ENCODE measurements around the gene EGFL8. TPM values are rescaled to one million over a fixed set of nuclear protein-coding genes. Genes with fewer than 3 reads are reported as not detected.
"Not testable (repeated sequence)": the region's sequence is repeated elsewhere in the genome, so short reads cannot be mapped to it uniquely, and the experiment has no call there.

The EGFL8 gene
- total RNA-seq, 2 experiments from 2014 or later: 6.1 to 9.5 TPM

- peak within 1 kb of the TSS; percentile 99 for H3K27ac Mint-ChIP-seq
- CTCF ChIA-PET: no interaction called here
- H3K9me3 Mint-ChIP-seq: no peaks in the 10 kb centered on the region
- peaks cover 40% of the 10 kb centered on the region for H3K36me3 Mint-ChIP-seq (ENCODE audit: low read depth)
- peaks cover 66% of the 10 kb centered on the region for H3K4me1 Mint-ChIP-seq (ENCODE audit: low read depth)
- peak; percentile 93 for DNase-seq
- peak within 1 kb of the TSS; percentile 95 for H3K4me3 Mint-ChIP-seq
- intact Hi-C loops (cut with micrococcal nuclease): loop anchor here (1.0 to 10.0 kb wide), 6 partner anchors 12 to 1015 kb away; partner anchors contain the start of genes ATF6B, ATP6V1G2, CLIC1 and DDX39B
- H3K27me3 Mint-ChIP-seq (ENCODE audit: low read depth): no peaks in the 10 kb centered on the region
Measured at GRCh38 chr6:32190054-32190851, 25.9 kb downstream of the EGFL8 start, which contains the start of gene PBX2. Gene PBX2, minus strand, starts transcription at chr6:32190202. Its CDS starts 287 bp downstream, at chr6:32189915.

DNA sequence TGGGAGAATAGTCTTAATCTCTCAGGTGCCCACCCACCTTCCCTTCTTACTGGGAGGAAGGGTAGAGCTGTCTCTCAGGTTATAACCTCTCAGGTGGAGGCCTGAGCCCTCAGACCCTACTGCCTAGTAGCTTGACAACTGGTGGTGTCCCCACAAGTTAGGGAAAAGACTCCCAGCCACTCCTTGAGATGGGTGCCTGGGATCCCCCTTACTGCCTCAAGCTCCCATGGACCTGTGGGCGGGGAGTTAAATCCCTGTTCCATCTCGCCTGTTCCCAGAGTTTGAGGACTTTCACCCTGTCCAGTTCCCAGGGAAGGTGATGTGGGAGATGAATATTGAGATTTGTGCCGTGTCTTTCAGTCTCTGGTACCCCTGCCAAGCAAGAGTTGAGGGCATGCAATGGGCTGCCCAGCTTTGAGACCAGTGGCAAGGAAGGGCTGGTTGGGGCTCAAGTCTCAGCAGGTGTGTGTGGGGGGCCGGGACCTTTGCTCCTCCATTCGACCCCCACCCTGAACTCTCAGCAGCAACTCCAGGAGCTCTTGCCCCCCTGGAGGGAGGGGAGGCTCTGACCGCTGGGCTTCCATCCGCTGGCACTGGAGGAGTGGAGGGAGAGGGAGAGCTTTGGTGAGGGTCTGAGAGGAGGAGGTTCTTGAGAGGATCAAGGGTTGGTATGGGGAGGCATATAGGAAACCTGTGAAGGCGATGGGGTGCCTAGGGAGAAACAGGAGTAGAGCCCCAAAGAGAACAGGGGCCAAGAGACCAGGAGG is 26.7 kb downstream of the EGFL8 start:
- CTCF ChIA-PET: no interaction called here
- peak; percentile 23 for DNase-seq
- H3K9me3 Mint-ChIP-seq: no peaks in the 10 kb centered on the region
- peak overlapping the region; percentile 95 for H3K4me3 Mint-ChIP-seq
- H3K36me3 Mint-ChIP-seq (ENCODE audit: low read depth): peaks cover 35% of the 10 kb centered on the region
- no peaks in the 10 kb centered on the region for H3K27me3 Mint-ChIP-seq (ENCODE audit: low read depth)
- intact Hi-C loops (cut with micrococcal nuclease): loop anchor here (1.0 to 10.0 kb wide), 6 partner anchors 13 to 1014 kb away; partner anchors contain the start of genes ATF6B, ATP6V1G2, CLIC1 and DDX39B
- H3K4me1 Mint-ChIP-seq (ENCODE audit: low read depth): peaks cover 59% of the 10 kb centered on the region
- peak overlapping the region; percentile 99 for H3K27ac Mint-ChIP-seq

DNA sequence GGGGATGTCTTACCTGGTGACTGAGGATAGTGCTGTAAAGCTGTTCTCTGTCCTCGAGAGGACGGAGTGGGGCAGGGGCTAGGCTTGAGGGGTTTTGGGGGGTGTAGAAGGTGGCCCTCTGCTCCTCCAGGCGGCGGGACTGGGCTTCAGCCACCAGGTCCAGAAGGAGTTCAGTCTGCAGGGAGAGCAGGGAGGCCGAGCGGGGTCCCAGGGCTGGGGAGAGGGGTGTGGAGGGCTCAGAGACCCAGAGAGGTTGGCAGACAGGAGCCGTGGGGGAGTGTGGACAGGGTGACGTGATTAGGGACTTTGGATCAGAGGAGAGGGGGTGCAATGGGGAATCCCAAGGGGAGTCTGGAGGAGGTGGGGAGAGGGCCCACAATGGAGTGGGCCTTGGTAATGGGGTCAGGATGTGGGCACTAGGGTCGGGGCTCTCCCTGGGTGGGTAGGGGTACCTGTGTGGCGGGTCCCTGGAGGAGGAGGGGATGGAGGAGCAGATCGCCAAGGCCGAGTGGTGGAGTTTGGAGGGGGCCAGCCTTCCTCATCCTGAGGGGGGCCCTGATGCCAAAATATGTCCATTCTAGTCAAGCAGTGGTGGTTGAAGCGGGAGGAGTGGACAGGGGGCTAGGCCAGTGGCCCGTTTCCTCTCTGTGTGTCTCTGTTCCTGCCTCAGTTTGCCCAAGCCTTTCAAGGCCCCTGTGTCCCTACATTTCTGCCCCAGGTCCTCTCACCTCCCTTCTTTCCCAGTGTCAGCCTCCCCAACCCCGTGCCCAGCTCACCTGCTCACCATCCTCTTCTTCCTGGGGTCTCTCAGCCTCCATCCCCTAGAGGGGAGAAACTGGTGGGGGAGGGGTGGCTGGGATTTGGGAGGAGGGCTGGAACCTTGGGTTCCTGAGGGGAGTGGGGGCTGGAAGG is 27.6 kb downstream of the EGFL8 start:
- Mint-ChIP-seq H3K4me3 (peak overlapping the region; percentile 95), H3K27me3 (ENCODE audit: low read depth) (no peaks in the 10 kb centered on the region), H3K36me3 (ENCODE audit: low read depth) (peaks cover 30% of the 10 kb centered on the region), H3K9me3 (no peaks in the 10 kb centered on the region), H3K27ac (peak overlapping the region; percentile 99), H3K4me1 (ENCODE audit: low read depth) (peaks cover 58% of the 10 kb centered on the region)
- intact Hi-C loops (cut with micrococcal nuclease): loop anchor here (5.0 to 10.0 kb wide), 4 partner anchors 455 to 1013 kb away; partner anchors contain the start of genes ATP6V1G2, CLIC1, DDX39B and HSD17B8
- DNase-seq: peak; percentile 52
- CTCF ChIA-PET: interaction anchor here (0.5 to 1.4 kb wide), 3 partner anchors 34 to 74 kb away, joined by 3 to 6 read pairs (median 3); no protein-coding TSS in a partner anchor

- CTCF ChIA-PET: interaction anchor here (0.5 to 1.4 kb wide), 5 partner anchors 33 to 233 kb away, joined by 3 to 6 read pairs (median 3); no protein-coding TSS in a partner anchor
- peak; percentile 76 for DNase-seq
- H3K36me3 Mint-ChIP-seq (ENCODE audit: low read depth): peaks cover 23% of the 10 kb centered on the region
- H3K27me3 Mint-ChIP-seq (ENCODE audit: low read depth): no peaks in the 10 kb centered on the region
- intact Hi-C loops (cut with micrococcal nuclease): loop anchor here (5.0 to 10.0 kb wide), 4 partner anchors 455 to 1012 kb away; partner anchors contain the start of genes ATP6V1G2, CLIC1, DDX39B and HSD17B8
- no peaks in the 10 kb centered on the region for H3K9me3 Mint-ChIP-seq
- peak within 1 kb of the TSS; percentile 95 for H3K4me3 Mint-ChIP-seq
- peaks cover 53% of the 10 kb centered on the region for H3K4me1 Mint-ChIP-seq (ENCODE audit: low read depth)
- peak within 1 kb of the TSS; percentile 99 for H3K27ac Mint-ChIP-seq
Measured at GRCh38 chr6:32192608-32193039, 28.2 kb downstream of the EGFL8 start, which contains the start of gene GPSM3. Gene GPSM3, minus strand, starts transcription at chr6:32192643. Its CDS starts 130 bp downstream, at chr6:32192513.

- not testable (repeated sequence) for DNase-seq; H3K9me3 Mint-ChIP-seq; H3K27me3 Mint-ChIP-seq (ENCODE audit: low read depth)
- peaks cover 21% of the 10 kb centered on the region for H3K36me3 Mint-ChIP-seq (ENCODE audit: low read depth)
- peak overlapping the region; percentile 99 for H3K27ac Mint-ChIP-seq
- H3K4me3 Mint-ChIP-seq: peak overlapping the region; percentile 95
- intact Hi-C loops (cut with micrococcal nuclease): loop anchor here (5.0 to 10.0 kb wide), 4 partner anchors 456 to 1012 kb away; partner anchors contain the start of genes ATP6V1G2, CLIC1, DDX39B and HSD17B8
- CTCF ChIA-PET: interaction anchor here (0.5 to 1.4 kb wide), 5 partner anchors 33 to 233 kb away, joined by 3 to 6 read pairs (median 3); no protein-coding TSS in a partner anchor
- peaks cover 48% of the 10 kb centered on the region for H3K4me1 Mint-ChIP-seq (ENCODE audit: low read depth)
Measured at GRCh38 chr6:32193096-32193495, 28.7 kb downstream of the EGFL8 start.

DNA sequence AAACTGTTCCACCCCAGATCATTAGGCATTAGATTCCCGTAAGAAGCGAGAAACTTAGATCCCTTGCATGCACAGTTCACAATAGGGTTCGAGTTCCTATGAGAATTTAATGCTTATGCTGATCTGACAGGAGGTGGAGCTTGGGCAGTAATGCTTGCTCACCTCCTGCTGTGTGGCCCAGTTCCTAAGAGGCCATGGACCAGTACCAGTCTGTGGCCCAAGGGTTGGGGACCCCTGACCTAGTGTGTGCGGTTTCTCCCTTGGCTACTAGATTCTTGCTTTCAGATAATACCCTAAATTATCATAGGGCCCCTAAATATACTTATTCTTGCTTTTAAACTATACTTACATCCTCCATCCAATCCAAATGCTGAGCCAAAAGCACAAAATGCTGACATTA is 30.0 kb downstream of the EGFL8 start:
- Mint-ChIP-seq H3K4me1 (ENCODE audit: low read depth) (peaks cover 36% of the 10 kb centered on the region), H3K4me3 (peak overlapping the region; percentile 97), H3K27ac (peak overlapping the region; percentile 95), H3K36me3 (ENCODE audit: low read depth) (peaks cover 10% of the 10 kb centered on the region), H3K9me3 (no peaks in the 10 kb centered on the region), H3K27me3 (ENCODE audit: low read depth) (no peaks in the 10 kb centered on the region)
- CTCF ChIA-PET: interaction anchor here (1.9 to 2.0 kb wide), 2 partner anchors 17 to 77 kb away, joined by 3 to 11 read pairs; partner anchors contain the start of genes AGPAT1 and RNF5
- DNase-seq: no peak
- intact Hi-C loops (cut with micrococcal nuclease): loop anchor here (5.0 to 10.0 kb wide), 4 partner anchors 457 to 1010 kb away; partner anchors contain the start of genes ATP6V1G2, CLIC1, DDX39B and HSD17B8

- DNase-seq: peak; percentile 66
- CTCF ChIA-PET: interaction anchor here (0.6 to 2.0 kb wide), 11 partner anchors 10 to 80 kb away, joined by 3 to 11 read pairs (median 5); partner anchors contain the start of genes AGPAT1 and RNF5
- Mint-ChIP-seq H3K4me3 (peak overlapping the region; percentile 97), H3K4me1 (ENCODE audit: low read depth) (peaks cover 36% of the 10 kb centered on the region), H3K36me3 (ENCODE audit: low read depth) (peaks cover 10% of the 10 kb centered on the region), H3K9me3 (no peaks in the 10 kb centered on the region), H3K27me3 (ENCODE audit: low read depth) (no peaks in the 10 kb centered on the region), H3K27ac (peak overlapping the region; percentile 95)
- intact Hi-C loops (cut with micrococcal nuclease): loop anchor here (1.0 to 10.0 kb wide), 10 partner anchors 17 to 1010 kb away; partner anchors contain the start of genes ATF6B, ATP6V1G2, CLIC1 and DDX39B
Measured at GRCh38 chr6:32194825-32195651, 30.6 kb downstream of the EGFL8 start.

DNA sequence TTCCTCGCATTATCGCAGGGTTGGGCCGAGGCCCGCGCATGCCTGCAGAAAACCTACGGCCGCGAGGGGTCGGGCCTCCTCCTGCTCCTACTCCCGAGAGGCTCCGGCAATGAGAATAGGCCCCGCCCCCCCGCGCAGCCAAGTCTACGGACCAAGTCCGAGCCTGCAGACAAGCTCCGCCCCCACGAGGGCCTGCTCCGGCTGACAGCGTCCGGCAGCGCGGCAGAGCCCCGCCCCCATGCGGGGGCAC is 31.2 kb downstream of the EGFL8 start:
- H3K36me3 Mint-ChIP-seq (ENCODE audit: low read depth): peaks cover 10% of the 10 kb centered on the region
- intact Hi-C loops (cut with micrococcal nuclease): loop anchor here (1.0 to 10.0 kb wide), 9 partner anchors 17 to 1009 kb away; partner anchors contain the start of genes ATF6B, ATP6V1G2, DDX39B and HSD17B8
- H3K4me1 Mint-ChIP-seq (ENCODE audit: low read depth): peaks cover 36% of the 10 kb centered on the region
- H3K27me3 Mint-ChIP-seq (ENCODE audit: low read depth): no peaks in the 10 kb centered on the region
- peak overlapping the region; percentile 95 for H3K27ac Mint-ChIP-seq
- H3K4me3 Mint-ChIP-seq: peak overlapping the region; percentile 97
- no peaks in the 10 kb centered on the region for H3K9me3 Mint-ChIP-seq
- CTCF ChIA-PET: interaction anchor here (0.6 to 2.0 kb wide), 12 partner anchors 10 to 81 kb away, joined by 3 to 11 read pairs (median 4); partner anchors contain the start of genes AGPAT1 and RNF5
- DNase-seq: peak; percentile 100

GRCh38 chr6:32195902-32196681 is 31.7 kb downstream of the EGFL8 start:
- CTCF ChIA-PET: interaction anchor here (0.6 to 2.0 kb wide), 11 partner anchors 9 to 81 kb away, joined by 3 to 11 read pairs (median 5); partner anchors contain the start of genes AGPAT1 and RNF5
- intact Hi-C loops (cut with micrococcal nuclease): loop anchor here (1.0 to 10.0 kb wide), 9 partner anchors 18 to 1009 kb away; partner anchors contain the start of genes ATF6B, ATP6V1G2, DDX39B and HSD17B8
- Mint-ChIP-seq H3K9me3 (no peaks in the 10 kb centered on the region), H3K4me3 (peak overlapping the region; percentile 97), H3K36me3 (ENCODE audit: low read depth) (peaks cover 8% of the 10 kb centered on the region), H3K27me3 (ENCODE audit: low read depth) (no peaks in the 10 kb centered on the region), H3K27ac (peak overlapping the region; percentile 98), H3K4me1 (ENCODE audit: low read depth) (peaks cover 35% of the 10 kb centered on the region)
- peak; percentile 73 for DNase-seq
